HEK293 (cell line): ENCODE data around the gene MNDA.

ENCODE experiments used
- CTCF ChIA-PET: fragments of 350-600 bp; formaldehyde crosslinking; extraction: SDS; loops from one replicate; lab custom pipeline; 2021; ENCODE audit warnings: antibody characterized with exemption; lab: Yijun Ruan, JAX
- POLR2A ChIA-PET: fragments of 300-600 bp; formaldehyde crosslinking; extraction: SDS; loops from one replicate; lab custom pipeline; 2020; ENCODE audit warnings: antibody characterized with exemption, inconsistent platforms; lab: Yijun Ruan, JAX
- H3K27ac ChIP-seq: fragments of 200-500 bp; sonication (Bioruptor generic); 2 replicates; pipeline ENCODE4 v1.5.1; 2014; ENCODE audit warnings: low read depth, low read length, control low read depth, inconsistent platforms; ENCODE audit errors: extremely low read depth
- H3K36me3 ChIP-seq, 2 experiments: fragments of 200-500 bp in 1 of 2; sonication (Bioruptor generic) in 1 of 2; 1 replicate in 1 of 2; 2 replicates in 1 of 2; pipeline ENCODE4 v1.5.1; 2014 to 2017; ENCODE audit warnings: inconsistent platforms in 2 of 2, low read length in 2 of 2; ENCODE audit not compliant: control insufficient read depth in 2 of 2, insufficient read depth in 1 of 2
- H3K4me1 ChIP-seq: fragments of 200-500 bp; sonication (Bioruptor generic); 2 replicates; pipeline ENCODE4 v1.5.1; 2014; ENCODE audit warnings: mild to moderate bottlenecking, low read length, inconsistent platforms; ENCODE audit not compliant: control insufficient read depth, insufficient read depth
- H3K4me3 ChIP-seq: 2 replicates; pipeline ENCODE4 v1.5.1; 2011; ENCODE audit warnings: low read depth, mild to moderate bottlenecking, control low read depth, low read length, moderate library complexity
- H3K9me3 ChIP-seq: fragments of 200-500 bp; sonication (Bioruptor generic); 2 replicates; pipeline ENCODE4 v1.5.1; 2014; ENCODE audit warnings: low read depth, low read length, inconsistent platforms; ENCODE audit not compliant: control insufficient read depth, insufficient read depth
- AEBP2 ChIP-seq: fragments of 450-650 bp; formaldehyde crosslinking; IDR thresholded peaks from 2 replicates; pipeline ENCODE4 v1.5.1; 2016; ENCODE audit warnings: missing biosample characterization, missing genetic modification characterization, borderline replicate concordance
- EGR2 ChIP-seq: fragments of 450-650 bp; formaldehyde crosslinking; IDR thresholded peaks from 2 replicates; pipeline ENCODE4 v1.5.1; 2016; ENCODE audit warnings: low read depth, missing biosample characterization, missing genetic modification characterization
- GLIS2 ChIP-seq: fragments of 450-650 bp; formaldehyde crosslinking; IDR thresholded peaks from 2 replicates; pipeline ENCODE4 v1.5.1; 2016; ENCODE audit warnings: missing biosample characterization, missing genetic modification characterization
- HOXA7 ChIP-seq: sonication (generic); formaldehyde crosslinking; IDR thresholded peaks from 2 replicates; pipeline ENCODE4 v1.8.1; 2022; ENCODE audit warnings: missing genetic modification reagents, borderline replicate concordance
- INSM2 ChIP-seq: fragments of 450-650 bp; formaldehyde crosslinking; IDR thresholded peaks from 2 replicates; pipeline ENCODE4 v1.5.1; 2016; ENCODE audit warnings: missing biosample characterization, missing genetic modification characterization
- KLF7 ChIP-seq: fragments of 450-650 bp; formaldehyde crosslinking; IDR thresholded peaks from 2 replicates; pipeline ENCODE4 v1.5.1; 2016; ENCODE audit warnings: missing biosample characterization, missing genetic modification characterization, borderline replicate concordance
- MYNN ChIP-seq: fragments of 450-650 bp; formaldehyde crosslinking; IDR thresholded peaks from 2 replicates; pipeline ENCODE4 v1.5.1; 2016; ENCODE audit warnings: missing biosample characterization, missing genetic modification characterization, borderline replicate concordance
- SCRT2 ChIP-seq: fragments of 450-650 bp; formaldehyde crosslinking; IDR thresholded peaks from 2 replicates; pipeline ENCODE4 v1.5.1; 2016; ENCODE audit warnings: missing biosample characterization, missing genetic modification characterization
- ZNF140 ChIP-seq: fragments of 450-650 bp; formaldehyde crosslinking; IDR thresholded peaks from 2 replicates; pipeline ENCODE4 v1.5.1; 2016; ENCODE audit warnings: missing biosample characterization, missing genetic modification characterization
- ZNF37A ChIP-seq: fragments of 450-650 bp; IDR thresholded peaks from 2 replicates; pipeline ENCODE4 v1.5.1; 2018; ENCODE audit warnings: missing biosample characterization, missing genetic modification characterization
- ZNF394 ChIP-seq: fragments of 450-650 bp; formaldehyde crosslinking; IDR thresholded peaks from 2 replicates; pipeline ENCODE4 v1.5.1; 2016; ENCODE audit warnings: missing biosample characterization, missing genetic modification characterization, mild to moderate bottlenecking, moderate library complexity, borderline replicate concordance
- ZNF398 ChIP-seq: fragments of 450-650 bp; formaldehyde crosslinking; IDR thresholded peaks from 2 replicates; pipeline ENCODE4 v1.5.1; 2017; ENCODE audit warnings: missing biosample characterization, missing genetic modification characterization
- ZNF426 ChIP-seq: fragments of 450-650 bp; formaldehyde crosslinking; IDR thresholded peaks from 2 replicates; pipeline ENCODE4 v1.5.1; 2017; ENCODE audit warnings: missing biosample characterization, missing genetic modification characterization, mild to moderate bottlenecking, inconsistent platforms, moderate library complexity
- ZNF473 ChIP-seq: fragments of 450-650 bp; formaldehyde crosslinking; IDR thresholded peaks from 2 replicates; pipeline ENCODE4 v1.5.1; 2017; ENCODE audit warnings: missing biosample characterization, missing genetic modification characterization
- ZNF48 ChIP-seq: fragments of 450-650 bp; formaldehyde crosslinking; IDR thresholded peaks from 2 replicates; pipeline ENCODE4 v1.5.1; 2016; ENCODE audit warnings: missing biosample characterization, missing genetic modification characterization
- ZNF513 ChIP-seq: fragments of 450-650 bp; IDR thresholded peaks from 2 replicates; pipeline ENCODE4 v1.5.1; 2018; ENCODE audit warnings: missing biosample characterization, missing genetic modification characterization
- ZNF558 ChIP-seq: fragments of 450-650 bp; formaldehyde crosslinking; IDR thresholded peaks from 2 replicates; pipeline ENCODE4 v1.5.1; 2016; ENCODE audit warnings: missing biosample characterization, missing genetic modification characterization
- ZNF645 ChIP-seq: fragments of 450-650 bp; formaldehyde crosslinking; IDR thresholded peaks from 2 replicates; pipeline ENCODE4; 2016; ENCODE audit warnings: missing biosample characterization, missing genetic modification characterization
- ZNF660 ChIP-seq: fragments of 450-650 bp; IDR thresholded peaks from 2 replicates; pipeline ENCODE4 v1.5.1; 2018; ENCODE audit warnings: missing biosample characterization, mild to moderate bottlenecking, missing genetic modification characterization
- ZNF701 ChIP-seq: fragments of 450-650 bp; formaldehyde crosslinking; IDR thresholded peaks from 2 replicates; pipeline ENCODE4 v1.5.1; 2016; ENCODE audit warnings: missing biosample characterization, missing genetic modification characterization
- ZNF792 ChIP-seq: fragments of 450-650 bp; formaldehyde crosslinking; IDR thresholded peaks from 2 replicates; pipeline ENCODE4 v1.5.1; 2016; ENCODE audit warnings: missing biosample characterization, missing genetic modification characterization
- ZNF830 ChIP-seq: fragments of 450-650 bp; IDR thresholded peaks from 2 replicates; pipeline ENCODE4 v1.5.0; 2018; ENCODE audit warnings: missing biosample characterization, missing genetic modification characterization, low read depth, mild to moderate bottlenecking, moderate library complexity
- ZNF843 ChIP-seq: fragments of 450-650 bp; formaldehyde crosslinking; IDR thresholded peaks from 2 replicates; pipeline ENCODE4 v1.5.1; 2016; ENCODE audit warnings: missing biosample characterization, missing genetic modification characterization
- ZSCAN18 ChIP-seq: fragments of 450-650 bp; formaldehyde crosslinking; IDR thresholded peaks from 2 replicates; pipeline ENCODE4 v1.5.1; 2016; ENCODE audit warnings: missing biosample characterization, missing genetic modification characterization

The MNDA gene

GRCh38 chr1:158799689-158800088, 31.5 kb upstream of the MNDA start:
- POLR2A ChIA-PET: no interaction called here
- Histone ChIP-seq H3K36me3 (no peaks in the 10 kb centered on the region), H3K27ac (no peak overlapping the region), H3K4me1 (no peaks in the 10 kb centered on the region), H3K9me3 (no peaks in the 10 kb centered on the region), H3K4me3 (no peak overlapping the region)
- CTCF ChIA-PET: no interaction called here
- TF ChIP-seq ZNF473 (tag by site-specific recombination) (no peak), ZSCAN18 (tag by site-specific recombination) (no peak), HOXA7 (CRISPR knock-in tag) (no peak)
- TF ChIP-seq, all 188 proteins: peak for 0

GRCh38 chr1:158800526-158800925, 30.6 kb upstream of the MNDA start:
- POLR2A ChIA-PET: no interaction called here
- Histone ChIP-seq H3K4me3 (no peak overlapping the region), H3K36me3 (no peaks in the 10 kb centered on the region), H3K9me3 (no peaks in the 10 kb centered on the region), H3K4me1 (no peaks in the 10 kb centered on the region), H3K27ac (no peak overlapping the region)
- no peak for TF ChIP-seq ZNF701 (tag by site-specific recombination)
- TF ChIP-seq ZNF558: no peak
- TF ChIP-seq GLIS2 (tag by site-specific recombination): no peak
- no peak for TF ChIP-seq MYNN
- TF ChIP-seq ZNF830 (tag by site-specific recombination): no peak
- CTCF ChIA-PET: no interaction called here

- H3K4me1 ChIP-seq: no peaks in the 10 kb centered on the region
- H3K9me3 ChIP-seq: no peaks in the 10 kb centered on the region
- CTCF ChIA-PET: no interaction called here
- no peaks in the 10 kb centered on the region for H3K36me3 ChIP-seq
- POLR2A ChIA-PET: no interaction called here
- no peak overlapping the region for H3K4me3 ChIP-seq
- no peak overlapping the region for H3K27ac ChIP-seq
- TF ChIP-seq INSM2 (tag by site-specific recombination) (no peak), SCRT2 (tag by site-specific recombination) (no peak), ZNF701 (tag by site-specific recombination) (no peak), ZNF426 (tag by site-specific recombination) (no peak), ZNF394 (tag by site-specific recombination) (no peak), ZNF37A (tag by site-specific recombination) (no peak), ZNF398 (tag by site-specific recombination) (no peak), ZNF140 (tag by site-specific recombination) (no peak), KLF7 (tag by site-specific recombination) (no peak), AEBP2 (tag by site-specific recombination) (no peak), EGR2 (tag by site-specific recombination) (no peak), ZNF792 (no peak), ZNF513 (no peak), ZNF843 (no peak), ZNF48 (tag by site-specific recombination) (no peak), ZNF660 (tag by site-specific recombination) (no peak), ZNF645 (tag by site-specific recombination) (no peak)
Measured at GRCh38 chr1:158801396-158801795, 29.8 kb upstream of the MNDA start.
